ENCODE data around the gene APOC3. TPM values are rescaled to one million over a fixed set of nuclear protein-coding genes. Genes with fewer than 3 reads are reported as not detected.

The APOC3 gene
- total and polyA plus RNA-seq, 12 donors: 0.12 to 0.64 TPM; not detected in 10

GRCh38 chr11:116860303-116860702 lies 30.6 kb downstream of the APOC3 start:
- H3K4me3 ChIP-seq: no peak overlapping the region
- DNase-seq: no peak
- no peaks in the 10 kb centered on the region for H3K9me3 ChIP-seq
- peaks cover 0 to 100% (median 63%) of the 10 kb centered on the region in 9 donors for H3K36me3 ChIP-seq
- no peak overlapping the region for H3K27ac ChIP-seq
- H3K4me1 ChIP-seq: peaks cover 0 to 13% (median 6%) of the 10 kb centered on the region in 9 donors
- H3K27me3 ChIP-seq: no peaks in the 10 kb centered on the region
- no peak for TF ChIP-seq CTCF (IDR thresholded peaks at IDR 0.05)
- 91 to 92% methylated on average over 6 of the region's 6 CpGs for WGBS, 2 donors
- intact Hi-C loops (cut with DNase I): loop anchor here in 1 of 10 donors (10.0 kb wide), 1 partner anchor 364 kb away; no protein-coding TSS in a partner anchor
- ATAC-seq: no peak

DNA sequence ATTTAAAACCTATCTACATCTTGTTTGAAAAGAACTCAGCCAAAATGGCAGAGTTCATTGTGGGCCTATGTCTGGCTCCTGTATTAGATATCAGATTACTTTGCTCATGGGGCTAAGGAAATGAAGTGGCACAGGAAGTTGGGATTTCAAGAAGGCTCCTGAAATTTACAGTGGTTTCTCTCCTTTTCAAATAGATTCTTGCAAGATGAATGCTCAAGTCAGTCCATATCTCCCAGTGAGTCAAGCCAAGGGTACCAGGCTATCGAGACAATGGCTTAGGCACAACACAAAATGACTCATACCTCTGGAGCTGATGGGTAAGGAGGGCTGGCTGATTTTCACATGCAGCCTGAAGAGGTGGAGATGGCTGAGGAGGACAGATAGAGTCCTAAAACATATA lies 31.8 kb downstream of the APOC3 start:
- intact Hi-C loops (cut with DNase I): loop anchor here in 1 of 10 donors (10.0 kb wide), 1 partner anchor 363 kb away; no protein-coding TSS in a partner anchor
- peaks cover 0 to 100% (median 63%) of the 10 kb centered on the region in 9 donors for H3K36me3 ChIP-seq
- no peak overlapping the region for H3K4me3 ChIP-seq
- ATAC-seq: no peak
- no peak for TF ChIP-seq CTCF (IDR thresholded peaks at IDR 0.05)
- H3K4me1 ChIP-seq: peaks cover 0 to 23% (median 11%) of the 10 kb centered on the region in 9 donors
- 97 to 100% methylated on average over 1 of the region's 1 CpG for WGBS, 2 donors
- no peak overlapping the region for H3K27ac ChIP-seq
- H3K27me3 ChIP-seq: no peaks in the 10 kb centered on the region
- H3K9me3 ChIP-seq: no peaks in the 10 kb centered on the region
- no peak for DNase-seq

DNA sequence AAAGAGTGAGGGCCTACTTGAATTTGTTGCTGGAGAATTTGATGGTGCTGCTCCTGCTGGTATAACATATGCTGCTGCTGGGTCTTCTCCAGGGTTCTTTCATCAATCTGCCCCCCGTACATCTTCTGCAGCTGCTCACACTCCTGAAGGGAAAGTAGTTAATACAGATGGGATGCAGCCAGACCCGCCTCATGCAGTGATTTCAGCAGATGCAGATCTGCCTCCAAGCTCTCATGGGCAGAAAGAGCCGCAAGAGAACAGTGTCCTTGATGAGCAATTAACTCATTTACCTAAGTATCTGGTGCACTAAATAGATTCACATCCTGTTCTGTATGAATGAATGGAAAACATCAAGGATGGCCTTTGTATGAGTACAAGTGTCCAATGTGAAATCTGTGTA lies 32.5 kb downstream of the APOC3 start:
- WGBS, 2 donors: 70 to 83% methylated on average over 3 of the region's 3 CpGs
- DNase-seq (no peak), ATAC-seq (no peak)
- H3K36me3 ChIP-seq: peaks cover 0 to 100% (median 63%) of the 10 kb centered on the region in 9 donors
- TF ChIP-seq CTCF (IDR thresholded peaks at IDR 0.05): no peak
- no peaks in the 10 kb centered on the region for H3K9me3 ChIP-seq
- H3K4me3 ChIP-seq: no peak overlapping the region
- no peak overlapping the region for H3K27ac ChIP-seq
- peaks cover 0 to 28% (median 13%) of the 10 kb centered on the region in 9 donors for H3K4me1 ChIP-seq
- intact Hi-C loops (cut with DNase I): loop anchor here in 1 of 10 donors (10.0 kb wide), 1 partner anchor 363 kb away; no protein-coding TSS in a partner anchor
- H3K27me3 ChIP-seq: no peaks in the 10 kb centered on the region

- no peak for ATAC-seq
- 92 to 96% methylated on average over 3 of the region's 3 CpGs for whole genome bisulfite sequencing, 2 donors
- Histone ChIP-seq H3K27ac (no peak overlapping the region), H3K4me3 (no peak overlapping the region), H3K36me3 (peaks cover 0 to 100% (median 61%) of the 10 kb centered on the region in 9 donors), H3K27me3 (no peaks in the 10 kb centered on the region), H3K9me3 (no peaks in the 10 kb centered on the region), H3K4me1 (peaks cover 0 to 35% (median 18%) of the 10 kb centered on the region in 9 donors)
- no peak for TF ChIP-seq CTCF (IDR thresholded peaks at IDR 0.05)
- no peak for DNase-seq
- intact Hi-C loops (cut with DNase I): loop anchor here in 1 of 10 donors (10.0 kb wide), 1 partner anchor 362 kb away; no protein-coding TSS in a partner anchor
Observed at GRCh38 chr11:116862951-116863350, 33.2 kb downstream of the APOC3 start.

All from heart right ventricle (tissue), 16 donors.